8988T (cell line): ENCODE measurements around the gene ZCCHC7.
"Not testable (repeated sequence)": the region's sequence is repeated elsewhere in the genome, so short reads cannot be mapped to it uniquely, and the experiment has no call there.

Experiments
- DNase-seq: peaks from one replicate; pipeline ENCODE4 v3.0.0; 2011

Gene ZCCHC7

DNA sequence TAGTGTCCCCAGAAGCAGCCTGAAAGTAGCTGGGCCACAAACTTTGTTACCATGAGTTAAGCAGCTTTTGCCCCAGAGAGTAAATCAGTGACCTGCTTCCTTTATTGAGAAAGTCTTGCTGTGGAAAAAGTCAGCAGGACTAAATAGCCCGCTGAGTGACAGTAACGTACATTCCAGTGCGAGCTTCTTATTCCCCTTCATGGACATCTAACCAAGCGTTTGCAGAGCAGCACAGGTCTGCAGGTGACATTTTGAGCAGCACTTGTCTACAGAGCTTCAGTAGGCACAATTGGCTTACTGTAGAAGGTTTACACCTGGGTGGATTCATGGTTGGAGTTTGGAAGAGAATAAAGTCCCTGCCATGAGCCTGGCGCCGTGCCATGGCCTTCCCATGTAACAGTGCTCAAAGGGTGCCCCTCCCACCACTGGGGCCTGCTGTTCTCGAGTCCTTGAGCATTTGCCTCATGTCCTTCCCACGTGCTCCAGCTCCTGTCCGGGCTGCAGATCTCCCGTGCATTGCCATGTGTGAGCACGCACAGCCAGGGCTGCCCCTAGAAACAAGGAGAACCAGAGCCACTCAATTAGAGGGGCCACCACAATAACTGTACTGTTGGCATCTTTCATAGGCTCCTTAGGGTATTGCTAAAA, 260.8 kb downstream of the ZCCHC7 start:
- no peak for DNase-seq

DNA sequence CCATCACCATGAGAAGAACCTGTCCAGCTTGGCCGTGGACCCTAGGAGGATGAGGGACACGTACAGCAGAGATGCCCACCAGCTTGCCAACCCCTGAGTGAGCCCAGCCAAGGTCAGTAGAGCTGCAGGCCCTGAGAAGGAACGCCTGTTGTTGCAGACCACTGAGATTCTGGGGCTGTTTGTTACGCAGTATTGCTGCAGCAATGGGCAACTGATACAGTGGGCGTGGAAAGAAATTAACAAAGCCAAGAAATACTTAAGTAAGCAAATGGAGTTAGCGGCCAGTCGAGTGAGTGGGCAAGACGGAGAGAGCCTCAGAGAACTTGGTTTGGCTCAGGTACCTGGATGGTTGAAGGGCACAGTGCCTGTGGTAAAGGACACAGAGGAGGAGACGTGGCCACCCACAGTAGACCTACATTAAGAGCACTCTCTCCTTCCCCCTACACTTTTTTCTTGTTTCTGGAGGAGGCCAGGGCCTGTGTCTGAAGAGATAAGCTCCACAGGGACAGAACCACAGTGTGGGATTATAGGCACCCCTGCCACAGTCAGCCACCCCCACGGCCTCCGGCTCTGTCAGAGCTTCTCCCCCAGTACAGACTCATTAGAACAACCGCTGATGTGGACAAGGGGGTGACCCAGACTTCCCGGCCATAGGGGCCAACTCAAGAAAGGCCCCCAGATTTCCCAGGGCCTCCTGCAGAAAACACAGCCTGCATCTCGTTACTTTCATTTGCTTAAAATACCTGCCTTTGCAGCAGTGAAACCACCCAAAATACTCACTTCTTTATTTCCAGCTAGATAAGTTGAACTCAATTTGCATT, 262.0 kb downstream of the ZCCHC7 start:
- DNase-seq = no peak

DNA sequence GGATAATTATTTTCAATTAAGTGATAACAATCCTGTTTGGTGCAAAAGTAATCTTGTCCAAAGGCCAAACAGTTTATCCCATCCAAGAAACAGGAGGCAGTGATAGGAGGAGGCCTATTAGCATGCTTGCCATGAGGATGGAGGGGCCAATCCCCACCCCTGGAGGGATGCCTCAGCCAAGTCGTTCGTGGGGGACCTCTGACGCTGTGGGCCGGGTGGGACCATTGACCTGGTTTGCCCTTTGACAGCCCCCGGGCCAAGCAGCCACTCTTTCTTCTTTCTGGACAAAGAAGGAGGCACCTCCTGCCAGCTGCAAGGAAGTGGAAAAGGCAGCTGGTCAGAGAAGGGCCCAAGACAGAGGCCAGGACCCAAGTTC, 262.6 kb downstream of the ZCCHC7 start:
- no peak for DNase-seq

DNA sequence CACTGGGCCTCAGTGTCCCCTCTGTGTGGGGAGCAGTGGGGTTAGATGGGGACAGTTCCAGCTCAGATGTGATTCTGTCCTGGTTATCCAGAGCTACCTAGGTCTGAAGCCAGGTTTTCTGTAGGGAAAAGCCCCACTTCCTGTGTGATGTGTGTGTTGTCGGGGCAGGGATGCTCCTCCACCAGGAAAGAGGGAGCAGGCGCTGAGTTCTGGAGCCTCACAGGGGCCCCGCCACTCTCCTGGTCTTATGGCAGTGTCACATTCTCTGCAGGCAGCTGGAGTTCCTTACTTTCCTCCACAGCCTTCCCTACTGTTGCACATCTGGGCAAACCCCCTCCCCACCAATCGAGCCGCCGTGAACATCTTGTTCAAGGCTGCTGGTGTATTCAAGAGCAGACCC, 263.0 kb downstream of the ZCCHC7 start:
- DNase-seq = no peak

DNA sequence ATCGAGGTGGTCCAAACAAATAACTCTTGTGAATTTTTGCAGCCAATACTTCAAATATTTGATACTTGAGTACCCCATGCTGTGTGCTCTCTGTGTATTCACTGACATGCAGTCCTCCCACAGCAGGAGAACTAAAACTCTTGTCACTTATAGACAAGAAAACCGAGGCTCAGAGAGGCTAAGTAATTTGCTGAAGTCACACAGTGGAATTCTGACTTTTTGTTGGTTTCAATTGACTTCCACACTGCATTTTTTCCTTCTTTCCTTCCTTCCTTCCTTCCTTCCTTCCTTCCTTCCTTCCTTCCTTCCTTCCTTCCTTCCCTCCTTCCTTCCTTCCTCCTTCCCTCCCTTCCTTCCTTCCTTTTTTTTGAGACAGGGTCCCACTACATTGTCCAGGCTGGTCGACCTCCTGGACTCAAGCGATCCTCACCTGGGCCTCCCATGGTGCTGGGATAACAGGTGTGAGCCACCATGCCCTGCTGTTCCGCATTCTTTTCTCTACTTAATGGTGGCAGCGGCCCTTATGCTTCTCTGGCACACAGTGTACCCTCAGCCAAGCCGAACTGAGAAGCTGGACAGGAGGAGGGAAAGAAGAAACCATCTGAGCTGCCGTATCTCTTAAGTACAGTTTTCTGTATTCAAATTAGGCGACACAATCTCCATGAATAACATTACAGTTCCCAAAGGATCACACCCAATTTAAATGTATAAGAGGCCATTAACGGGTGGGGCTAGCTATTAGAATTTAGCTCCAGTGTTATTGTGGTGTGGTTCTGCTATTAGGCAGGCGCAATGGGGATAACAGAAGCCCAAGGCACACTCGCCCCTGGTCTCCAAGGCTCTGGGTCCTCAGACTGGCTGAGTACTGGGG, 263.7 kb downstream of the ZCCHC7 start:
- no peak for DNase-seq

DNA sequence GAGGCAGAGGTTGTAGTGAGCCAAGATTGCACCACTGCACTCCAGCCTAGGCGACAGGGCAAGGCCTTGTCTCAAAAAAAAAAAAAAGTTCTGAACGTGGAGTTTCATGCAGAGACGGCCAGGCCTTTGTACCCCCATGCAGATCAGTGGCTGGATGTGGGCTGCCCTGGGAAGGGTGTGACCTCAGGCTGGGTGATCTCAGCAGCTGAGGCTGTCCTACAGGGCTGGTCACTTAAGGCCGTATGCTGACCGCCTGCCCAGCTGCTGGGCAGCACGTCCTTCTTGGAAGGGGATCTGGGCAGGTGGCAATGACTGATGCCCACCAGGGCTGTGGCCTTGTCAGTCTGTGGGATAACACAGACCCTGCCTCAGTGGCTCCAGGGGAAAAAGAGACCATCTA, 264.9 kb downstream of the ZCCHC7 start:
- no peak for DNase-seq

DNA sequence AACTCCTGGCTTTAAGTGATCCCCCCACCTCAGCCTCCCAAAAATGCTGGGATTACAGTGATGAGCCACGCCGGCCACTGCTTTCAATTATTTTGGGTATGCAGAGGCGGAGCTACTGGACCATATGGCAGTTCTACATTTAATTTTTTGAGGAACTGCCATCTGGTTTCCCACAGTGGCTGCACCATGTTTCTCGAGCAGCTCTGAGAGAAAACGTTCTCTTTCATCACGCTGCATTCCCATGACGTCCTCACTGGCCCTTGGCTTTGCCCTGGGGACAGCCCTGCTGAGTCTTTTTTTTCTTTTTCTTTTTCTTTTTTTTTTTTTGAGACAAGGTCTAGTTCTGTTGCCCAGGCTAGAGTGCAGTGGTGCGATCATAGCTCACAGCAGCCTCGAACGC, 266.6 kb downstream of the ZCCHC7 start:
- DNase-seq = no peak

DNA sequence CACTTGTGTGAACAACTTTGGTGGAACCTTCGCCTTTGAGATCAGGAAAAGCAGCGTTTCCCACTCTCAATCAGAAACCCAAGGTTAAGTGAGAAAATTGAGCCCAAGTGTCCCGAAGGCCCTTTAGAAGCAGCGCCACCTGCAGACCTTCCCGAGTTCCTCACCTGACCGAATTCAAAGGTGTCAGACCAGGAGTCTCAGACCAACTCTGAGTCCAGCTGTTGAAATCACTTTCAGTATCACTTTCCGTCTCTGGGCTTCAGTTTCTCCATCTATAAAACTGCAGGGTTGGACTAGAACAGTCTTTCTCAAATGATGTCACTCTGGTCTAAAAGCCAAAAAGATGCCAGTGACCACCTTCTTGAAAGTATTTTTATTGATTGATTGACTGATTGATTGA, 270.4 kb downstream of the ZCCHC7 start:
- DNase-seq = no peak

DNA sequence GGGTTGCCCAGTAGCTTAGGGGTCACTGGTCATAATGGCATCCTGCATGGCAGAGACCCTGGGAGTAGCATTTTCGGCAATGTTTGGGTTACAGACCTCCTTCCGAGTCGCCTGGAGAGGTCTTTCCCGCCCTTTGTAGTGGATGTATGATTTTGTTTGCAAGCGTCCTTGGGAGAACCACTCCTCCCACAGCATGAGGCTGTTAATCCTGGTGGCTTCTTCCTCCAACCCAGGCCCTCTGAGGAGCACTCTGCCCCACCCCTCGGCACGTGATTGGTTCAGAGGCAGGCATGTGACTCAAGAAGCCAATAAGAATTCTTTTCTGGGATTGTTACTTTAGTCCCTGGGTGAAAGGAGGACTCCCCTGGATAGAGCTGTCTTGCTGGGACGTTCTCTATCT, 271.9 kb downstream of the ZCCHC7 start:
- no peak for DNase-seq

DNA sequence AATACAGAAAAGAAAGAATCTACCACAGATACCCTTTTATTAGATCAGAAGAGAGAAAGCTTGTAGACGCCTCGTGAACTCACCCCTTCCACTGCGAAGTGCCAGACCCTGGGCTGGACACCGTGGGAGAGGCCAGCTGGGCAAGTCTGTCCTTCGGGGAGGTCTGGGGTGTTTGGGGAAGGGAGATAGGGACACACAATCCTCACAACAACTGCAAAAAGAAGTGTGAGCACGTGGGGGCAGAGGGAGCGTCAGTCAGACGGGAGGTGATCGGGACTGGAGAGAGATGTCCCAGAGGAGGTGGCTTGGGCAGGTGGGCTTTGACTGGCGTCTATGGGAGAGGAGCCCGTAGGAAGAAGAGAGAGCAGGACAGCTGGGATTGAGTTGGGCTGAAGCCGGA, 274.9 kb downstream of the ZCCHC7 start:
- DNase-seq = no peak

DNA sequence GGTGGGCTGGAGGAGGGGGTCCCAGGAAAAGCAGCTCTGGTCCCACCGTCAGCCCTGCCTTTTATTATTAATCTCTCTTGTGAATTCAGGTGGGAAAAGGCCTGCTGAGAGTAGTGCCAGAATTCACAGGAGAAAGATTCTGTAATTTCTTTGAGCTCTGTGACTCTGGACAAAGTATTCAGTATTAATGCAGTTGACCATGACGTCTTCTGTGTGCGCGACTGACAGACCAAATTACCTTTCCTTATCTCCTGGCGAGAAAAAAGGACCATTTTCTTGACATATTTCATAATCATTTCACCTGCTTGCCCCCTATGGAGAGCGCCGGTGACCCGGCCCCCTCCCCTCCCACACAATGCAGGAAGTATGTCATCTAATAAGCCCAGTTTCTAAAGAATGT, 275.3 kb downstream of the ZCCHC7 start:
- DNase-seq = no peak

DNA sequence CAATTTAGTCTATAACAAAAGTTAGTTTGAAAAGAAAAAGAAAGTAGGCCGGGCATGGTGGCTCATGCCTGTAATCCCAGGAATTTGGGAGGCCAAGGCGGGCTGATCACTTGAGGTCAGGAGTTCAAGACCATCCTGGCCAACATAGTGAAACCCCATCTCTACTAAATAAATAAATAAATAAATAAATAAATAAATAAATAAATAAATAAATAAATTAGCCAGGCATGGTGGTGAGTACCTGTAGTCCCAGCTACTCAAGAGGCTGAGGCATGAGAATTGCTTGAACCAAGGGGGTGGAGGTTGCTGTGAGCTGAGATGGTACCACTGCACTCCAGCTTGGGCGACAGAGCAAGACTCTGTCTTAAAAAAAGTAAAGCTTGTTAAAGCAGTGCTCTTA, 277.6 kb downstream of the ZCCHC7 start:
- DNase-seq = not testable (repeated sequence)

DNA sequence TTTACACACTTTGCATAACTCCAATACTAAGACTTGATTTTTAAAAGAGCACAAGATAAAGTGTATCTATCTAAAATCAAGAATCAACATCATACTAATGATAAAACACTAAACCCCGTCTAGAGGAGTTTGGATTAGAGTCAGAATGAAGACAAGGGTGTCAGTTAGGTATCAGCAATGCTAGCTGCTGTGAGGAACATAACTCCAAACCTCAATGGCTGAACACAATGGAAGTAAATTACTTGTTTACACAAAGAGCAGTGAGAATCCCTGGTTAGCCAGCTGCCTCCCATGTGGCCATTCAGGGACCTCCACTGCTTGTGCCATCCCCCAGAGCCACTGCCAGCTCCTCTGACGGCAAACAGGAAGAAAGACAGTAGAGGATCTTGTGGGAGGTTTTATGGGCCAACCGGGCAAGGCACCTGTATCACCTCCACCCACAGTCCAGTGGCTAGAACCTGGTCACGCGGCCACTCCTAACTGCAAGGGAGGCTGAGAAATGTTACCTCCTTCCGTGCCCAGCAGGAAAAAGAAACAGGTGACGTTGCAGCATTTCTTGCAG, 278.2 kb downstream of the ZCCHC7 start:
- no peak for DNase-seq

DNA sequence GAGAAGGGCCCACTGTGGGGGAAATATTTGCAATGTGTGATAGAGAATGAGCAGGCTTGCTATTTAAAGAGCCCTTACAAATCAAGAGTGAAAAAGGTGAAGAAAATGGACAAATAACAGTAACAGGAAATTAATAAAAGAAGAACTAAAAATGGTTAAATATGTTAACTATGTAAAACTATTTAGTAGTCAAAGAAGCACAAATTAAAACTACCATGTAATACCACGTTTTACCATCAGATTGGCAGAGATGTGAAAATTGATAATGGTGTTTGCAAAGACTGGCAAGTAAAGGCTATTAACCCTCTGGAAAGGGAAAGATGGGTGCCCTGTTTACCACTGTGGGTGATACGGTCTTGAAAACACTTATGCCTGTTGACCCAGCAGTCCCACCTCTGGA, 279.0 kb downstream of the ZCCHC7 start:
- no peak for DNase-seq

DNA sequence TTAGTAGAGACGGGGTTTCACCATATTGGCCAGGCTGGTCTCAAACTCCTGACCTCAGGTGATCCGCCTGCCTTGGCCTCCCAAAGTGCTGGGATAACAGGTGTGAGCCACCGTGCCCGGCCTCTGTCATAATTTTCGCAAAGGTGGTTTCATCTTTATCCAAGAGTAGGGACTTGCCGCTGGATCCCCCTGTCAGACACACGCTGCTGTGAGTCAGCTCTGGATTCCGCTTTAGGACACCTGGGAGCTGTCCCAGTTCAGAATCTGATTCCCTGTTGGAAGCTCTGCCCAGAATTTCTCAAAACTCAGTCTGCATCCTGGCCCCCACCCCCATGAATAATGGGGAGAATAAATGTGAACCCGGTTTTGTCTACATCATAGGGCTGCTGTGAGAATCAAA, 284.2 kb downstream of the ZCCHC7 start:
- no peak for DNase-seq

DNA sequence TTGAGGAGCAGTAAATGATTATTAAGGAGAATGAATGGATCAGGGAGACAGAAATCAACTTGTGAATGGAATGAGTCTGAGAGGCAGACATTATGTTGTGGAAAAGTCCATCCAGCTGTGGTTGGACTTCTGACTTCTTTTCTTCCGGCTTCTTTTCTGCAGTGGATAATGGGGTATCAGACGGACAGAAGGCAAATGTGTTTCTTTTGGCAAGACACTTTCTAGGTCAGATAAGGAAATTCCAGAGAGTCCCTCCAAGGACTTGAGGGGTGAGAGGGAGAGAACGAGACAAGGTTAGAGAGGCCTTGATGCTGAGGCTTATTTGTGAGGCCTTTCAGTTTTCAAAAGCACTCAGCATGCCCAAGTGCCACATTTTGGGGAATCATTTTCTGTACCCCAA, 285.0 kb downstream of the ZCCHC7 start:
- no peak for DNase-seq

DNA sequence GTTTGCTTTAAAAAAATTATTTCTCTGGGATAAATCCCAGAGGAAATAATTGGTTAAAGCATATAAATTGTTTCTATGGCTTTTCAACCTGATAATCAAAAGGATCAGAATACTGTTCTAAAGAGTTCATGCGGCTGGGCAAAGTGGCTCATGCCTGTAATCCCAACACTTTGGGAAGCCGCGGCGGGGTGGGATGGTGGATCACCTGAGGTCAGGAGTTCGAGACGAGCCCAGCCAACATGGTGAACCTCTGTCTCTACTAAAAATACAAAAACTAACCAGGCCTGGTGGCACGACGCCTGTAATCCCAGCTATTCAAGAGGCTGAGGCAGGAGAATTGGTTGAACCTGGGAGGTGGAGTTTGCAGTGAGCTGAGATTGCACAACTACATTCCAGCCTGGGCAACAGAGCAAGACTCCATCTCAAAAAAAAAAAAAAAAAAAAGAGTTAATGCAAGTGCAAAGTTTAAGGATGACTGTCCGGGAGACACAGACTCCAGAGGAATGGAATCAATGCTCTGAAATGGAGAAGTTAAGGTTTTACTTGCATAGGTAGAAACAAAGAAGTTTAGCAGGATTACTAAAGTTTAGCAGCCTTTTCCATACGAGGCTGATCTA, 285.5 kb downstream of the ZCCHC7 start:
- DNase-seq = no peak

DNA sequence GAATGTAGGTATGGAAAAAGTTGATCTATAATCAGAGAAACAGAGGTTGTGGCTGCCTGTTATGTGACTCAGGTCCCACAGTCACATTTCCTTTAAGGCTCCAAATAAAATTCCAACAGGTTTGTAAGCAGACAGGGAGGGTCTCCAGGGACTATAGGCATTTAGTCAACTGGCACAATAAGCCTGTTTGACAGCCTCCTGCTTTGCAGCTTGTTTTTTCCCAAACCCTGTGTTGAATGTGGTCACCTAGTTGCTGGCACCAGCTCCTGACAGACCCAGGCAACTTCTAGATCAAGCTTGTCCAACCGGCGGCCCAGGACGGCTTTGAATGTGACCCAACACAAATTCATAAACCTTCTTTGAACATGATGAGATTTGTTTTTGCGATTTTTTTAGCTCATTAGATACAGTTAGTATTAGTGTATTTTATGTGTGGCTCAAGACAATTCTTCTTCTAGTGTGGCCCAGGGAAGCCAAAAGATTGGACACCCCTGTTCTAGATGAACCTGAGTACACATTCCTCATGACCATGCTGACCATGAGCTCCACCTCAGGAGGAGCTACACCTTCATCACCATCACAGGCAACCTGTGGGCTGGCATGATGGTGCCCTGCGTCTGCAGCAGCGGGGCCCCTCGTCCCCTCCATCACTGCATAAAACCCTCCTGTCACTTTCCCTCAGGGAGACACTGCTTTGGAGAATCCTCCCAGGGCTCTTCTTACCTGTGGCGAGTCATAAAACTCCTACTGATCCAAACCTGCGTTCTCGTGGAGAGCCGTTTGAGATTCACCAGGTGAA, 286.4 kb downstream of the ZCCHC7 start:
- no peak for DNase-seq

DNA sequence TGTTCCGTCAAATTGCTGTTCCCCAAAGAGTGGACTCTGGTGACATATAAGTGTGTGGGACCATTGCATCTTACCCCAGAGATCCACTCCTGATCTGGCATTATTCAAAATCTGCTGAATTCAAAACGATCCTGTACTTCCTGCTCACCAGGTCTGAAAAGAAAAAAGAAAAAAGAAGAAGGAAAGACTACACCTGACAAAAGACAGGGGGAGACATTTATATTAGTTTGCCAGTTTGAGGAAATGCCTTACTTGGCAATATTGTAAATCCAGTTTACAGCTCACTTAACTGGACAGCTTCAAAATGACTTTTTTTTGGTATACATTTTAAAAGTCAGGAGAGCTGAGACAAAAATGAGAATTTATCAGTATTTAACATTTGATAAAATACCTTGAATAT, 287.1 kb downstream of the ZCCHC7 start:
- no peak for DNase-seq
